GM21447 (cell line): Measurements from ENCODE around the gene GOLM1.

ENCODE experiments used
- ATAC-seq: cut with Tn5 transposase; IDR thresholded peaks from one replicate; pipeline ENCODE4 v1.9.1; 2021; ENCODE audit not compliant: unreplicated experiment

The GOLM1 gene

DNA sequence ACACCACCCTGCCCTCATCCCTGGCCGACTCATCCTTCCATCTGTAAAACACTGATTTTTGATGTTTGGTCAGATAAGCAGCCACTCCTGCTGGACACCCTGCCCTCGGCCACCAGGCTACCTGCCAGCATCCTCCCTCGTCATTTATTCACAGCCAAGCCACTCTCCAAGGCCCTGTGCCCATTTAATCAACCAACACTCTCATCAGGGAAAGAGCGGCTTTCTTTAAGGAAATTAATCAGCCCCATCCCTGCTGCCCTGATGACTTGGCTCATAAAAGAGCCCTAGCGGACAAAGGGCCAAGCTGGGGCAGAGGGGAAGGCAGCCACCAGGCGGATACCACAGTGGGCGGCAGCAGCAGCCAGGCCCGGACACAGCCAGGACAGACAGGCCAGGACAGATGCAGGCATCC is 52.4 kb downstream of the GOLM1 start:
- ATAC-seq = no peak

GRCh38 chr9:86046071-86046636 is 53.2 kb downstream of the GOLM1 start:
- ATAC-seq = no peak

DNA sequence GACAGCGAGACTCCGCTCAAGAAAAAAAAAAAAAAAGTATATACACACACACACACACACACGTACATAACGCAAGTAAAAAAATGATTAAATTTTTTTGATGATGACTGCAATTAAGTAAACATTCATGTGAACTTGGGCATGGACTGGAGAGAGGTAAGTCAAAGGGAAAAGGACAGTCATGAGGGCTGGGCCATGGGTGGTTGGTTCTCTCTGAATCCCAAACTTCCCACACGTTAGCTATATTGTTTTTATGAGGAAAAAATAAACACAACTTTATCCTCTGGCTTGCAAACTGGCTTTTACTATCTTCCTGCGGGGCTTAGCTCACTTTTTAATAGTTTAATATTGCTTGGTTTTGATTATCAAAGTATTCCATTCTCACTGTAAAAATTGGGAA is 53.7 kb downstream of the GOLM1 start:
- ATAC-seq = no peak

- no peak for ATAC-seq
Observed at GRCh38 chr9:86043999-86044398, 55.4 kb downstream of the GOLM1 start.

DNA sequence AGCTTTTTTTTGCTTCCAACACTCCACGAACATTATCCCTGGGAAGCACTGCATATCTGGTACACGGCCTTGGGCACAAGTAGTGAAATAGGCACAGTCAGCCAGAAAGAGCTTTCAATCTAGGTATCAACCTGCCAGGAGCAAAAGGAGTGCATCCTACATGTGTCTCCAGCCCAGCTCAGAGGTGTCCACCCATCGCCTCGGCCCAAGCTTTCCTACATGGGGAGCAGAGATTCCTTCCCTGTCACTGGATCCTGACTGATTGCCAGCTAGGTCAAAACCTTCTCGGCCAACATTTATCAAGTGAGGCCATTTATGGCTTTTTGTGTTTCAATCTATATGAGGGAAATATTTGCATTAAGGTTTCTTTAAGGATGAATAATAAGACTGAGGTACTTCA is 55.8 kb downstream of the GOLM1 start:
- no peak for ATAC-seq

DNA sequence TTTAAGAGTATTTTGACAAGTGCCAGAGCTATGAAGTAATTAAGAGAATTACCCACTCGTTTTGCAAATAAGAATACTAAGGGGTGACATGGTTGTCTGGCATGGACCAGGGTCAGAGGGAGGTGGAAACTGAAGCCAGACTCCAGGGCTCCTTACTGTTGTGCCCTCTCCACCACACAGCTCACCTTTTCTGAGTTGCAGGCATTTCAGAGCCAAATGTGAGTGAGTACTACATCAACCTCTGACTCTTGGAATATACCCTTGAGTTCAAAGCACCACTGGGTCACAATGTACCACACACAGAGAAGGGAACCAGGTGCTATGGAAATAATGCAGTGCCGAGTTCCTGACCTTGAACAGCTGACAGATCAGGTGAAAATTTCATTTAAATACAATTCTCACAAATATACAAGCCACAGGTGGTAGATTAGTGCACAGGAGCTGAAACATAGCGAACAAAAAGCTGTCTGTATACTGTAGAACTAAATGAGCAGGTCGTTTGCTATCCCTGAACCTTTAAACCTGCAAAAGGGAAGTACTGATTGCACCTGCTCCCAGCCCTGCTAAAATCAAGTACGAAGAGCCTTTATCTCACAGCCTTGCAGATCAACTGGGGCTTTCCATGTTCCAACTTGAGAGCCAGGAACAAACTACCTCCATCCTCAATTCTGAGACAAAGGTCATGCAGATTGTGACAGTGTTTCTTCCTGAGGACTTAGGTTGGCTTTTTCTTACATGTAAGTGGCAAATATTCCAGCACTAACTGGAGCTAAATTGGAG is 57.0 kb downstream of the GOLM1 start:
- ATAC-seq = no peak

- no peak for ATAC-seq
Observed at GRCh38 chr9:86041311-86041741, 58.0 kb downstream of the GOLM1 start.

GRCh38 chr9:86040861-86041155 is 58.5 kb downstream of the GOLM1 start:
- no peak for ATAC-seq

DNA sequence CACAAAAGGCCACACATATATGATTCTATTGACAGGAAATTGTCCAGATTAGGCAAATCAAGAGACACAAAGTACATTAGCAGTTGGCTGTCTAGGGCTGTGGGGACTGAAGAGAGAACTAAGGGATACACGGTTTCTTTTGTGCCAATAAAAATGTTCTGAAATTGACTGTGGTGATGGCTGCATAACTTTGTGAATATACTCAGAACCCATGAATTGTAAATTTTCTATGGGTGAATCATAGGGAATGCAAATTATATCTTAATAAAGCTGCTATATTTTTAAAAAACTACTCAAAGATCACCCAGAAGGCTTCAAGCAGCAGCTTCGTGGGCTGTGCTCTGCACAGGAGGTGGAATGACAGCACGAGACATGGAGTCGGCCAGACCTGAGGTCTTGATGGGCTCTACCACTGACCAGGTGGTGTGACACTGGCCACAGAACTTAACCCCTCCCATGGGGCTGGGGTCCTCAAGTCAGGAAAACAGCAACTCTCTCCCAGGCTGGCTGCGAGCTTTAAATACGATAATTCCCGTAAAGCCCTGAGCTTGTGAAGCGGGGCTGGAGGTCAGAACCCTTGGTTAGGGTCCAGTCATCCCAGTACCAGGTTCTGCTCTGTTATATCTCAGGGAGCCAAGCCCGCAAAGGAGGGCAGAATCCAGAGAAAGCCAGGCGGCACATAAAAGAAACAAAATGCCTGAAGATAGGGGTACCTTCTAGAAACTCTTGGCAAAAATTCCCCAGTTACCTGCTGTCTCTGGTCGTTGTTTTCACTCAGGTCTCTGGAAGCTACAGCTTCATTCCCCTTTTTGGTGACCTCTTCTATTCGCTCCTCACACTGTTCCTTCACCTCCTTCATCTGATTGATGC is 59.1 kb downstream of the GOLM1 start:
- no peak for ATAC-seq

DNA sequence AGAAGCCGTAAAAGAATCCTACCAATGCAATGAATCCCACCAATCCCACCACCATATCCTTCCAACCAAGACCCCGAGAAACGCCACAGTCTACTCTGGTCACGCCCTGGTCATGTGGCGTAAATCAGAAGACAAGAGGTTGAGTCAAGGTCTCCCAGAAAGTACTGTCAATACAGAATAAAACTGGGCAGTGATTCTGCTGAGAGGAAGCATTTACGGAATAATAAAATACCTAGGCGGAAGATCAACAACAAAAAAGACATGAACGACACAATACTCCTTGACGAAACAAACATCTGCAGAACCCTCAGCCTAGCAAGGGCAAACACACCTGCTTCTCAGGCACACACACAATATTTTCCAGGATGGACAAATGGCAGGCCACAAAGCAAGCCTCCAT is 62.8 kb downstream of the GOLM1 start:
- no peak for ATAC-seq

DNA sequence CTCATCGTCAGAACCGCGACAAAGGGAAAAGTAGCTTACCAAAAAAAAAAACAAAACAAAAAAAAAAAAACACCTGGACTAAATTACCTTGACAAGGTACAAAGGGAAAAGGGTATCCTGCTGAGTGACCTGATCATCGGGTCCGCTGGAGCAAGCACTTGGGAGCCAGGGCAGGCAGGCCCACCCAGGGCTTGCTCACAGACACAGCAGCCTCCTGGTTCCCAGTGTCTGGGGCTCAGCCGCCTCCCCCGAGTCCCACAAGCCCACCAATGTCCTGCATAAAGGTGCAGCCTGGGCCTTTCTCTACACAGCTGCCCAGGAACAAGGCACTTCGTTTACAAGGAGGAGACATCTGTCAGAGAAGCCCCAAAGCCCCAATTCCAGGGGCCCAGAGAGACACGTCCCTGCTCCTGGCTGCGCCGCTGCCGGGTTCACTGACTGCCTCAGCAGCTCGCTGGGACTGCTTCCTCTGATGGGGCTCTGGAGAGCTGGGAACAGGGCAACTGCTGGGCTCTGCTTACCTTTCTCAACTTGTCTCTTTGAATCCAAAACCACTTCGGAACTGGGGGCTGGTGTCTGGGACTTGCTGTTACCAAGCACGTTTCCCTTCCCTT is 63.4 kb downstream of the GOLM1 start:
- ATAC-seq = no peak

DNA sequence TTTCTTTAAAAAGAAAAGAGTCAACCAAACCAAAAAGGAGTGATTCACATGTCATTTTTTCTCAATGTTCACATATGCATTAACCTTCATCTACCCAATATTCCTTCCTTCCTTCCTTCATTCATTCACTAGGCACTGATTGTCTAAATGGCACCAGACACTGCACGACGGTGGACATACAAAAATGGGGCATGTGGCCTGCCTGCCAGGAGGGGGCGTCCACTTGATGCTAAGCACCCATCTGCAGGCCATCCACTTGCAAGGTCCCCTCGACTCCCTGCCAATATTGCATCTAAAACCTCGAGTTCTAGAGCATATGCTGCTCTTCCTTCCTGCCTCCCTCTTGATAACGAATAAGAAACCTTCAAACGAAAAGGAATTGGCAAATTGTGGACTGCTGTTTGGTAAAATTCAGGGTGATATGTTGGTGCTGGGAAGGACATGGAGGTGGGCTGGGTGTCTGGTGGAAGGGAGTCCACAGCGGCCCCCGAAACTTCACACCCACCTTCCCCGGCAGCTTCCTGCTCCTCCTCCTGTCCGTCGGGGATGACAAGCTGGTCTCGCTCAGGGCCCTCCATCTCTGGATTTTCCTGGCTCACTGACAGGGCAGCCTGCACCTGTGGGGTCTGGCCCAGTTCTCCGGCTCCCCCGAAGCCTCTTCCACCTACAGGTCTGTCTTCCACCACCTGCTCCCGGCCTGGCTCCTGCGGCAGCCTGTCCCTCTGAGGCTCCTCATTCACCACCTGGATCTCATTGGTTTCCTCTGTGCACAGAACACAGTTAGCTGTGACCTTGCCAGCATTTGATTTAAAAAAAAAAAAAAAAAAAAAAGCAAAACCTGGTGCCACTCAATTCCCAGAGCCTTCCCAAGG is 64.3 kb downstream of the GOLM1 start:
- no peak for ATAC-seq

- no peak for ATAC-seq
Observed at GRCh38 chr9:86027767-86028166, 71.6 kb downstream of the GOLM1 start.

- ATAC-seq = no peak
Observed at GRCh38 chr9:86022687-86023266, 76.6 kb downstream of the GOLM1 start.

DNA sequence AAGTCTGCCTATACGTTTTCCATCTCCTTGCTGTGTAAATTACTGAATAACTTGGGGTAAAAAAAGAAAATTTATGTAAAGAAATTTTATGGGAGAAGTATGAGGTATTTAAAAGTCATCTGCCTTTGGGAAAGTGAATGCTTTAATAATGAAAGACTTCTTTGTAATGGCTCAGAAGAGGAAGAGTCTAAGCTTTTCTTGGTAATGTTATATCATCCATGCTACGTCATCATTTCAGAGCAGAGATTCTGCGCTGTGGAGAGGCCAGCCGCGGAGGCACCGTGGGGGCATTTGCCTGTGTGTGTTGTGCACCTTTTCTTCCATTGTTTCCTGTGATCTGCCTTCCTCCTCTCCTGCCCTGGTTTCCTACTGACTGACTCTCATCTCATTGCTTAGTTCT is 78.2 kb downstream of the GOLM1 start:
- no peak for ATAC-seq

- ATAC-seq = no peak
Observed at GRCh38 chr9:86020731-86021130, 78.6 kb downstream of the GOLM1 start.

DNA sequence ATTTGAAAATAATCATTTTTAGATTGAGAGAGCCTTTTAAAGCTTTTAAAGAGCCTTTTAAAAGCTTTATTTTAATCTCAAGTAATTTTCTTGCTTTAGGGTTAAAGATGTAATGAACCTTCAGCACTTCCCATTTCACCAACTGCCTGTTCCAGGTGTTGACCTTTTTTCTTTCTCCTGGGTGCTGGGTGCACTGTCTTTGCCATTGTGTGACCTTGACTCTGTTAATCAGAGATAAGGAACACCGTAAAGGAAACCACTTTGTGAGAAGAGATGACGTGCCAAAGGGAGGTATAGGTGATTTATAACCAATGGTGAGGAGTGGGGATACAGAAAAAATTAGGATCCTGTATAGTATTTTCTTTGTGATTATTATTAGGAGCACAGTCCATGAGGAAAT is 90.2 kb downstream of the GOLM1 start:
- no peak for ATAC-seq

GRCh38 chr9:86005253-86005775 is 94.0 kb downstream of the GOLM1 start:
- no peak for ATAC-seq

GRCh38 chr9:85995599-85995998 is 103.8 kb downstream of the GOLM1 start:
- no peak for ATAC-seq

- no peak for ATAC-seq
Observed at GRCh38 chr9:85995097-85995496, 104.3 kb downstream of the GOLM1 start.
